ENCODE results near the gene CHMP1A.

CHMP1A gene

DNA sequence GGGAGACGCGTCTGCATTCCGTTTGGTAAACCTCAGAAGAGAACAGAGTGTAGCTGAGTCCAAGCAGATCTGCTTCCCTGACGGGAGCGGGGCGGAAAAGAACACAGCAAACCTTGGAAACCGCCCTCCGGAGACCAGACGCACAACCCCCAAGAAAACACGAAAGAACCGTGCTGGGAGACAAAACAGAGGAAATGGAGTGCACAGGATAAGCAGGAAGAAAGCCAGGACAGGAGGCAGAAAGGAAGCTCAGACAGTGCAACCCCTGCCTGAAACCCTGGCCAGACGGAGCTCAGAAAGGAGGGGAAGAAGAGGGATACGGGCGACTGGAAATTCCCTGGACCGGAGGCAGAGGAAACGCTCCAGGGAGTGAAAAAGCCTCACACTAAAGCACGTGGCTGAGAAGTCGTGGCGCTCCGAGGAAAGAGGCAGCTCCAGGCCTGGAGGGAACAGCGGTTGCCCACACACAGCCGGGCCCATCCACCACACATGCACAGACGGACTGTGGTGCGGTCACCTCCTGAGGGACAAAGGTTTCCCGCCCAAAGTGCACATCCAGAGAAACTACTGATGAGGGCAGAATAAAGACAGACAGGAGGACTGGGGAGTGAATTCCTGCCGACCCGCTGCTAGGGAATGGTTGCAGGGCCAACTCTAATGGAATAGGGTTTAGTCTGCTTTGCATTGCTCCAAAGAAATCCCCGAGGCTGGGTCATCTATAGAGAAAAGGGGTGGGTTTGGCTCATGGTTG is 33.8 kb downstream of the CHMP1A start:
- peak; percentile 46 for DNase-seq (ENCODE audit: low read depth)

DNA sequence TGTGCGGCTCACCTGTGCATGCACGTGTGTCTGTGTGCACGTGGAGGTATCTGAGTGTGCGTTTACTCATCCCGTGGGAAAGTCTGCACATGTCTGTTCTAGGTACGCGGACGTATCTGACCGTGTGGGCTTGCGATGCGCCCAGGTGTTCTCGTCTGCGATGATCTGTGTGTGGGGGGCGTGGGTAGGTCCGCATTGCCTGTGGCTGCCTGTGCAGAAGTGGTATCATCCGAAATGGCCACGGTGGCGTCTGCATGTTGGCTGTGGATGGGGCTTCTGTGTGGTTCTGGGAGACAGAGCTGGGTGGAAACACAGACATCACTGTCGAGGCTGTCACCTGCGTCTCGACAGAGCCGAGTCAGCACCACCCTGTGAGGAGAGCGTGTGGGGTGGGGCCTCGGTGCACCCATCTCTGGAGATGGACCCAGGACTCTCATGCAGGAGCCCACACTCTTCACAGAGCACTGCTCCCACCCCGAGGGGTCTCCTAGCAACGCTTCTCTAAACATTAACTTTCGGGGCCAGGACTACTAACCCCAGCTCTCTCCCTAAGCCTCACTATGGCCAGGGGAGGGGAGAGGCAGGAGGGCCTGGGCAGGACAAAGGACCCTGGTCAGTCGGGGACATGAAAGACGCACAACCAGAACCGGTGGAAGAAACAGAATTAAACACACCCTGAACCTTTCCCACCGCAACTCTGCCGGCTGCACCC is 35.7 kb downstream of the CHMP1A start:
- DNase-seq (ENCODE audit: low read depth) = no peak

DNA sequence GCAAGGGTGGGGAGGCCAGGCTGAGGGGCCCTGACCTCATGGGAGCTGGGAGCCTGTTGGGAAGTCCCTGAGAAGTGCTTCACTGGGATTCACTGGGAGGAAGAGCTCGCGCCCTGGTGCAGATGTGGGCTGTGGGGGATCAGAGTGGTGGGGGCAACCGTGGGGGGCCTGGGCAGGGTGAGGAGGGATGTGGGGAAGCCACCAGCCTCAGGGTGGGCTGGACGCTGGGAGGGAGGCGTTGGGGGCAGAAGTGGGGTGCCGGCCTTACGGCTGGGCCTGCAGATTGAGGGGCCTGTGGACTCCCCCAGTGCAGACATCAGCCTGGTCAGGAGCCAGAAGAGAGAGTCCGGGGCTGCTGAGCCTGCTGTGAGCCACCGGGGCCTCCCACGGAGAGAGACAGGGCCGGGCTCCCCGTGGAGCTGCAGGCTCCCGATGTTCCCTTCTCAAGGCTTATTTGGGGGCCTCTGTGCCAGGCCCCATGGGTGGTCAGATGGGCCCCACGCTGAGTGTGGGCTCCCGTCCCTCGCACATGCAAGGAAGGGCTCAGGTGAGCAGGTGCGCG is 36.3 kb downstream of the CHMP1A start:
- DNase-seq (ENCODE audit: low read depth) = no peak

DNA sequence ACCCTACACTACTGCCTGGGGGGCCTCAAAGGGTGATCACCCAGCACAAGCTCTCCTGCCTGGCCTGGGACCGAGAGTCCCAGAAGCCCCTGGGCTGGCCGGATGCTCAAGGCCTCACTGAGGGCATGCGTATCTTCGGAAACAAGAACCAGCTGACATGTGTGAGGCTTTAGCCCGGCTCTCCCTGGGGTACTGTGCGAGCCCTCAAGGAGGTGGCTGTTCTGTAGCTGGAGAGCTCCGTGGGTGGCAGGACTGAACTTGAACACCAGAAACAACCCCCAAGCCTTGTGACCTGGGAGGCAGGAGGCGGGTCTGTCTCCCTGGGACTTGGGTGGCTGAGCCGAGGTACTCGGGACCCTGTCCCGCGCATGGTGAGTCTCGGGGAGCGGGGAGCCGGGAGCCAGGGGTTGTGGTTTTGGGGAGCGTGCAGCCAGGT is 37.1 kb downstream of the CHMP1A start:
- DNase-seq (ENCODE audit: low read depth) = no peak

DNA sequence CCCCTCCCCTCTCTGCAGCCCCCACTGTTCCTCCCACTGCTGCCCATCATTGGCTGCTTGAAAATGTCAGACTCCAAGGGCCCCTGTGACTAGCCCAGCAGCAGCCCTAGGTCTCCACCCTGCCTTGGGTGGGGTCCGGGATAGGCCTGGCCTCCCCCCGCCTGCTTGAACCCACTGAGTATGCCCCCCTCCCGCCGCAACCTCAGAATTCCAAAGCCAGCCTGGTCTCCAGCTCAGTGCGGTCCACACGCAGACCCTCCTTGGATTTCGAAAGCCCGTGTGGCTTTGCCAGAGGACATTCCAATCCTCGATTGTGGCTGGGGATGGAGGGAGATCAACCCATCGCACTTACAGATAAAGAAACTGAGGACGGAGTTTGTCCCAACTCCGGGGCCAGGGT is 37.7 kb downstream of the CHMP1A start:
- peak; percentile 60 for DNase-seq (ENCODE audit: low read depth)

DNA sequence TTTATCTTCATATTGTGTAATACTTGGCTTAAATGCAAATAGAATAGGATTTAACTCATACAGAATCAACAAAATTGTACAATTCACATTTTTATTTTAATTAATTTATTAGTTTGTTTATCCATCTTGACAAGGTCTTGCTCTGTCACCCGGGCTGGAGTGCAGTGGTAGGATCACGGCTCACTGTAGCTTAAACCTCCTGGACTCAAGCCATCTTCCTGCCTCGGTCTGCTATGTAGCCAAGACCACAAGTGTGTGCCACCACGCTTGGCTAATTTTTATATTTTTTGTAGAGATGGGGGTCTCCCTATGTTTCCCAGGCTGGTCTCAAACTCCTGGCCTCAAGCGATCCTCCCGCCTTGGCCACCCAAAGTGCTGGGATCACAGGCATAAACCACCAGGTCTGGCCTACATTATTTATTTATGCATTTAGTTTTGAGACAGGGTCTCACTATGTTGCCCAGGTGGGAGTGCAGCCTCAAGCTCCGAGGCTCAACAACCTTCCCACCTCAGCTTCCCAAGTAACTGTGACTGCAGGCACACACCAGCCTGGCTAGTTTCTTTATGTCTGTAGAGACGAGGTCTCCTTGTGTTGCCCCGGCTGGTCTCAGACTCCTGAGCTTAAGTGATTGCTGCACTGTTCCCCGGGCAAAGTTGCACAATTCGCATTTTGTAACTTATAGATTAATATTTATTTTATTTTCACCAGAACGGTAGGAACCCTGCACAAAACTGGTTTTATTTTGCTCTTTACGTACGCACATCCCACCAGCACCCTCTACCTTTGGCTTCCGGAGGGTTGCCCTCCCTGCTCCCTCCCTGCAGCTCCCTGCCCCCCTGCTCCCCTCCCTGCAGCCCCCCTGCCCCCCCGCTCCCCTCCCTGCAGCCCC is 39.2 kb downstream of the CHMP1A start:
- peak; percentile 64 for DNase-seq (ENCODE audit: low read depth)

DNA sequence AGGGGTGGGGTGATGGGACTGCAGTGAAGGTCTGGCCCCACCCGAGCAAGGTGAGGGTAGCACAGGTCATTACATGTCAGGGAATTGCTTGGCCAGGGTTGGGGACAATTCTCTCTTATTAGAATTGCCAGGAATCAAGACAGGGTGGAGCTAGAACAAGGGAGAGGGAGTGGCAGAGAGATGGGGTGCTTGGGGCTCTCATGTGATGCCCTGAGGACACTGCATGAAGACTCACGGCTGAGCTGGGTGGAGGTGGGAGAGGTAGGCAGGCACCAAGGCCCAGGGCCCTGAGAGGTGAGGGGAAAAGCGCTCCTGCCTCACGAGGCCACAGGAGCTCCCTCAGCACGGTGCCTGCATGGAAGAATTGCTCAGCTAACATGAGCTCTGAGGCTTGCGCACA is 40.5 kb downstream of the CHMP1A start:
- DNase-seq (ENCODE audit: low read depth) = no peak

DNA sequence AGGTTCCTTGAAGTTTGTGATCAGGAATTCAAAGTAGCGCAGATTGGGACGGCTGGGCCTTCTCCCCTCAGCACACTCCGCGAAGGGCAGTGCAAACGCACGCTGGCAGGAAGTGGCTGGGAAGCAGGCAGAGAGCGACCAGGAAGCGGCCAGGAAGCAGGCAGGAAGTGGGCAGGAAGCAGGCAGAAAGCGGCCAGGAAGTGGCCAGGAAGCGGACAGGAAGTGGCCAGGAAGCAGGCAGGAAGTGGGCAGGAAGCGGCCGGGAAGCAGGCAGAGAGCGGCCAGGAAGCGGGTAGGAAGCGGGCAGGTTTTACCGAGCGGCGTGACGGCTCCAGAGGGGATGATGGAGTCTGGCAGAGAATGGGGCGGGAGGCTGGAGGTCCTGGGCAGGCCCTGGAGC is 40.9 kb downstream of the CHMP1A start:
- DNase-seq (ENCODE audit: low read depth) = no peak

DNA sequence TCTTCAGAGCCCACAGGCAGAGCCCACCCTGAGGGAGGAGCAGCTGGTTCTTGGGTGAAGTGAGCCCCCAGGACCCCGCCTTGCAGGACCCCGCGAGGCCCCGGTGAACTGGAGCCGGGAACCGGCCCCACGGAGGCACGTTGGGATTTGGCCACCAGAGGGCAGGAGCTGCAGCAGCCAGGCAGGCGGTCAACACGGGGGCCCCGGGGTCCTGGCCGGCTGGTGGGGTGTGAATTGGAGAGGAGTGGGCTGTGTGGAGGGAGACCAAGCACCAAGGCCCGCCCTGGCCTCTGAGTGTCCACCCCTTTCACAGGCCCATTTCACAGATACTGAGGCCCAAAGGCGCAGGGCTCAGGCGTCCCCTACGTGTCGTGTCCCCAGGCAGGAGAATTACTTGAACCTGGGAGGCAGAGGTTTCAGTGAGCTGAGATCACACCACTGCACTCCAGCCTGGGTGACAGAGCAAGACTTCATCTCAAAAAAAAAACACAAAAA is 41.9 kb downstream of the CHMP1A start:
- DNase-seq (ENCODE audit: low read depth) = no peak

DNA sequence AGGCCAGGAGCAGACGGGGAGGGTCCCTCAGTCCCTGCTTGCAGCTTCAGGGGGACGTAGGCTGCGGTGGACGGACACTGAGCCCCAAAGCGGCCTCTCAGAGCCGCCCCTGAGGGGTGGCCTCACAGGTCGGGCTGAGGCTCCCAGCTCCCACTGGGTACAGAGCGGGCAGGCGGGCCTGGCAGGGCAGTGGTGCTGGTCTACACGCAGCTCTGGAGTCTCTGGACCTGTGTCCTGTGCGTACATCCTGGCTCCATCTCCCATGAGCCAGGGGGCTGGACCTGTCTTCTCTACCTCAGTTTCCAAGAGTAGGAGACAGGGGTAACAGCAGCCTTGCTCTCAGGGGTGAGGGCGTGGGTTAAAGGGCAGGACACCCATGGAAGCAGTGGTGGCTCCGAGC is 42.3 kb downstream of the CHMP1A start:
- DNase-seq (ENCODE audit: low read depth) = no peak

DNA sequence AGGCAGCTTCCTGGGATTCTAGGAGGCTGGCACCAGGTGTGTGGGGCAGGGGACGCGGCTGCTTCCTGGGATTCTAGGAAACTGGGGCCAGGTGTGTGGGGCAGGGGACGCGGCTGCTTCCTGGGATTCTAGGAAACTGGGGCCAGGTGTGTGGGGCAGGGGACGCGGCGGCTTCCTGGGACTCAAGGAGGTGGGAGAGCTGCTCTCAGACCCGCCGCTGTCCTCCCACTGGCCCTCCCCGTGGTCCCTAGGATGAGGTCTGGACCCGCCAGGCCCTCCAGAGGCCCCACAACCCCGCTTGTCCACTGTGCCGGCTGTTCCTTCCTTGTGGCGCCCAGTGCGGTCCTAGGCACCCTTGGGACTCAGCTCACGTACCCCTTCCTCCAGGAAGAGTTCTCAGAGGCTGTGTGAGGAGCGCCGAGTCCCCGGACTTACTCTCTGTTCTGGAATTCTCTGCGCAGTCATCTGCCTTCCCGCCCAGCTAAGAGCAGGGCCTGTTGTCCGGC is 43.5 kb downstream of the CHMP1A start:
- no peak for DNase-seq (ENCODE audit: low read depth)

DNA sequence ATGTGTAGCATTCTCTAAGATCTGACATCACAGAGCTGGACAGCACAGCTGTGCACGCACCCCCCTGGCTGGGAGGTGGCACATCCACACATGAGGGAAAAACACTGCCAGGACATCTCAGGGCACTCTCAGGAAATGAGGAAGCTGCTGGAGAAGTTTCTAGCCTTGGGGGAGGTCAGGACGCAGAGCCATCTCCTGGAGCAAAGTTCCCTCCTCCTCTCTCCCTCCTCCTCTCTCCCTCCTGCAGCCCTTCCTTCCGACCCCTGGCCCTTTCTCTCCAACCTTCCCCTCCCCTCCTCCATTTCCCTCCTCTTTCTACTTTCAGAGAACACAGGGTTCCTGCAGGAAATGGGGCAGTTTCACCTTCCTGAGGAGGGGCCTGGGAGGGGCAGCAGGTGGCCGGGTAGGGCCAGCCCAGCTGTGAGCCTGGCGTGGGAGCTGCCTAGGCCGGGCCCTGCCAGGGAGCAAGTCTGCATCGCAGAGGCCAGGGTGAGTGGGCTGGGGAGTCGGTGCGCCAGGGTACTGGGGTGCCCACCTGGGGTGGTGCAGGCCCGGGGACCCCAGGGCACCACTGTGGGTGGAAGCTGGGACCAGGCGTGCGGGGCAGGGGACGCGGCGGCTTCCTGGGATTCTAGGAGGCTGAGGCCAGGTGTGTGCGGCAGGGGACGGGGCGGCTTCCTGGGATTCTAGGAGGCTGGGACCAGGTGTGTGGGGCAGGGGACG is 44.1 kb downstream of the CHMP1A start, which contains the start of gene DPEP1:
TSS of gene DPEP1 (plus strand) at position 412 of the 723 bp plus-strand sequence. CDS start 16,769 bp downstream, outside the sequence.
- no peak for DNase-seq (ENCODE audit: low read depth)

DNA sequence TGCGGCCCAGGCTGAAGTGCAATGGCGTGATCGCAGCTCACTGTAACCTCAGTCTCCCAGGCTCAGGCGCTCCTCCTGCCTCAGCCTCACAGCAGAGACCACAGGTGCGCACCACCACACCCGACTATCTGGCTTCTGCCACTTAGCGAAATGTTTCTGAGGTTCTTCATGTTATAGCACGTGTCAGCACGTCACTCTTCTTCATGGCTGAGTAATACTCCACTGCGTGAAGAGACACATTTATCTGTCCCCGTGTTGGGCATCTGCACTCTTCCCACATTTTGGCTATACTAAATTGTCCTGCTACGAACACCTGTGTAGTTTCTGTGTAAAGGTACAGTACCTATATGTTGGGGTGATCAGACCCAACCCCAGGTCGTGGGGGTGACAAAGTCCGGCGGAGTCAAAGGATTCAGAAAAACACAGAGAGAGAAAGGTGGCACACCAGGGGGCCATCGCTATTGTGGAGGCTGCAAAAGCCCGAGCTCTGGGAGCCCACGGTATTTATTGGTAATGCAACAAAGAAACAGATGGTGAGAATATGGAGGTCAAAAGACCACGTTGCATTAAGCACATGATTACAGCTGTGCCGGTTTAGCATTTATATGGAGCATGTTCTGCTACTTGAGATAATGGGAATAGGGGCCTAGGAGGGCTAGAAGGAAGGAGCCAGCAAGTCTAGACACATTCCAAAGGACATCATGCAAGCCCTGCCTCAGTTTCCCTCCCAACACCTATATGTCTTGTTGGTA is 44.9 kb downstream of the CHMP1A start:
- no peak for DNase-seq (ENCODE audit: low read depth)

DNA sequence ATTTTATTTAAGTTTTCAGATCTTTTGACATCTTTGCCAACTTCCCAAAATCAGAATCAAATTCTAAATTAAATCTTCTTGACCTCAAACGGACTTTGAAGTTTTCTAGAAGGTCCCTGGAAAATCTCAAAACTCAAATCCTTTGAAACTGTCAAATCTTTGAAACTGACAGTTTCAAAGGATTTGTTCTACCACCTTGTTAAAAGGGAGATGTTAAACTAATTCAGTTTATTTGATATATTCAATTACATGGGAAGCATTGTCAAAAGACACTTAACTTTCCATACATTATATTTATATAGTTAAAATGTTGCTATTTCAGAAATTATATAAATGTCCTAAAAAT is 47.4 kb downstream of the CHMP1A start:
- DNase-seq (ENCODE audit: low read depth) = no peak

DNA sequence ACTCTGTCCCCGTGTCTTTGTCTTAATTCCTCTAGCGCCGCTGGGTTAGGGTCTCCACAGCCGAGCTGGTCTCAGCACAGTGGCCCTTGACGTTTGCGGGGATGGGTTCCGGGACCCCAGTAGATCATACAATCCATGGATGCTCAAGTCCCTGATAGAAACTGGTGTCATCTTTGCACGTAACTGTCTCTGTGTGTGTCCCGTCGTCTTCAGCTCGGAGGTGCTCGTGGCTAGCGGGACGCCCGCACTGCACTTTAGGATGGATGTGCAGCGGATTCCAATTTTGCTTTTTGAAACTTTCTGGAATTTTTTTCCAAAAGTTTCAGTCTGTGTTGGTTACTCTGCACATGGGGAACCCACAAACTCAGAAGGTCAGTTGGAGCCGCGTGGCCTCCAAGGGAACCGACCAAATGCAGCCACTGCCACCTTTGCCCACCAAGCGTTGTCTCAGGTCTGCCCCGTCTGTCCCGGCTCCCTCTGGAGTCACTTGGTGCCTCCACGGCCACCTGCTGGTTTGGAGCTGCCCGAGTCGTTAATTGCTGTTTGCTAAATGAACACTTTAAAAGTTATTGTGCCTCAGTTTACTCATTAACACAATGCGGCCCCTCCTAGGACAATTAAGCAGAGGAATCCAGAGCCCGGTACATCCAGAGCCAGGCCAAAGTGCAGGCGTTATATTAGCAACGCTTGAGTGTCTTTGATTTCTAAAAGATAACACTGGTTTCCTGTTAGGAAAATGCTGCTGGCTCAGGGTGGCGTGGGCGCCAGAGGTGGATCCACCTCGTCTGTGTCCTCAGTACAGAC is 49.4 kb downstream of the CHMP1A start:
- DNase-seq (ENCODE audit: low read depth) = no peak

DNA sequence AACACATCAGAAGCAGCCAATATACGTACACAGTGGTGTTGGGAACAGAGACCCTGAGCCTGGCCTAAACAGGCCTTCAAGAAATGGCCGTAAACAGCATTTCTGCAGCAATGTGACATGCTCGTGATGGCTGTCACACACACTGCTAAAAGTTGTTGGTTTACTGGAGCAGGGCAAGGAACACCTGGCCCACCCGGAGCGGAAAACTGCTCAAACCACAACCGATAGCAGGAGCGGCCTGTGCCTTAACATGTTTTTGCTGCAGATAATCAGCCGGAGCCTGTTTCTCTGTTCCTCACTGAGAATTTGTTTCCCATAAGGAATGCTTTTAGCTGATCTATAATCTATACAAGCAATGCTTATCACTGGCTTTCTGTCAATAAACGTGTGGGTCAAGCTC is 50.1 kb downstream of the CHMP1A start:
- DNase-seq (ENCODE audit: low read depth) = no peak

DNA sequence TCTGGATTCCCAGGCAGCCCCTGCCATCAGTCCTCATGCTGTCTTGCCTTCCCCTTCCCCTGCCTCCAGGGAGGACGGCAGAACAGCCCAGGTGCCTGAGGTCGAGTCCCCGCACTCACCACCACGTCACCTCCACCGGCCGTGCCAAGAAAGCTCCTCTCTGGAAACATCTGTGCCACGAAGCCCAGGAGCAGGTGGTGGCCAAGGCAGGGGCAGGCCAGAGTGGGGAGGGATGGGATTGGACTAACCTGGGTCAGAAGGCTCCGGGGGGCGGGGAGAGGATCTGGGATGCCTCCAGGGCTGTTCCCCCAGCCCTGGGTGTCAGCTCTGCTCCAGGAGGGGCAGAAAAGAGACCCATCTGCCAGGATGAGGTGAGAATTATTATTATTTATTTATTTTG is 51.5 kb downstream of the CHMP1A start:
- DNase-seq (ENCODE audit: low read depth) = no peak

DNA sequence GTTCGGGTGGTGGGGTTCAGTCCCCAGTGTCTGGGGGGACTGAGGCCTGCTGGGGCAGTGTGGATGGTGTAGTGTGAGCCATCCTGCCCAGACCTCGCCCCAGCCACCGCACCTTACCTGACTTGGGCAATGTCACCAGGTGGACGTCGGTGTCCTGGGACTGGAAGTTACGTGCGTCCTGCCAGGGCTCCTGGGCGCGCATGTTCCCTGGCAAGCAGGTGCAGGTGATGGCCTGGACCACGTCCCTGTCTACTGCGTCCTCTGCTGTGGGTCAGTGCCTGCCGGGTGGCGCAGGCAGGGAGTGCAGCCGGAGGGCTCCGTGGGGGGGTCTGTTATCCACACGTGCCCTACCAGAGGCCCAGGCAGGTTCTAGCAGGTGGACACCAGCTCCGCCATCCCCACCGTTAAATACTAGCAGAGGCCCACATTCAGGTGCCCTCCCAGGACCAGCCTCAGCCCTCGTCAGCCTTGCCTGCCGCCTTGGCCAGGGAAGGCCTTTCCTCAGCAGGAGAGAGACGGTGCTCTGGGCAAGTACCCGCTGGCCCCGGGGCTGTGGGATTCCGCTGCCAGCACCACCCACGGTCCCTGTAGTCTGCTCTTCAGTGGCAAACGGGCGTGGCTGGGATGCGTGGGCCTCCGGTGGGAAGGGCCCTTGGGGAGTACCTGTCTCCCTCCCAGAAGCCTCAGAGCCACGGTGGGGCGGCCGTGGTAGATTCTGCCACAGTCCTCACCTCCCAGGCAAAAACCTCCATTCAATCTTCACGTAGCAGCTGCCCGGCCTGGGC is 52.1 kb downstream of the CHMP1A start:
- DNase-seq (ENCODE audit: low read depth) = no peak

DNA sequence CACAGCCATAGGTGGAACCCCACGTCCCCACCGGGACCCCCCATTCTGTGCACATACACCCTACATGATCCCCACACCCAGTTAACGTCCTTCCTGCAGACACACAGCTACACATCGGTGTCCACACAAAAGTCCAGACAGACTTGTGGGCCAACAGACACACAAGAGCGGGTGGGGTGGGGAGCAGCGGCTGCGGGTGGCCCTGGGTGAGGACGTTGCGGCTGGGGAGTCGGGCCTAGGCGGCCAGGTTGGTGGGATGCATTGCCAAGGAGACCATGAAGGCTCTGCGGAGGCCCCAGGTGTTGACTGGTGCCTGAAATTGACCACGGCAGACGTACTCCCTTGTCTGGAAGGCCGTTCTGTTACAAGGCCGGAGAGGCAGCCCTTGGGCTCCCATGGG is 52.7 kb downstream of the CHMP1A start:
- no peak for DNase-seq (ENCODE audit: low read depth)
